Measurements from ENCODE around the gene SLC25A13.
"Not testable (repeated sequence)": the region's sequence is repeated elsewhere in the genome, so short reads cannot be mapped to it uniquely, and the experiment has no call there.

SLC25A13 gene

GRCh38 chr7:96321031-96321657 is 754 bp downstream of the SLC25A13 start:
- peak; percentile 82 for DNase-seq

GRCh38 chr7:96320442-96320841 is 1.5 kb downstream of the SLC25A13 start:
- no peak for DNase-seq

- DNase-seq = no peak
These were observed 2.5 kb downstream of the SLC25A13 start for GRCh38 chr7:96319439-96319838.

- no peak for DNase-seq
These were observed 4.9 kb downstream of the SLC25A13 start for GRCh38 chr7:96316949-96317348.

GRCh38 chr7:96315125-96315512 is 6.8 kb downstream of the SLC25A13 start:
- DNase-seq = no peak

GRCh38 chr7:96314402-96315124 is 7.3 kb downstream of the SLC25A13 start:
- DNase-seq = no peak

- no peak for DNase-seq
These were observed 8.0 kb downstream of the SLC25A13 start for GRCh38 chr7:96313940-96314339.

- DNase-seq = no peak
These were observed 9.4 kb downstream of the SLC25A13 start for GRCh38 chr7:96312502-96312901.

- no peak for DNase-seq
These were observed 9.9 kb downstream of the SLC25A13 start for GRCh38 chr7:96311967-96312366.

GRCh38 chr7:96310110-96310509 is 11.8 kb downstream of the SLC25A13 start:
- DNase-seq = no peak

GRCh38 chr7:96308950-96309263 is 13.0 kb downstream of the SLC25A13 start:
- no peak for DNase-seq

- DNase-seq = no peak
These were observed 13.5 kb downstream of the SLC25A13 start for GRCh38 chr7:96308253-96308949.

- no peak for DNase-seq
These were observed 15.3 kb downstream of the SLC25A13 start for GRCh38 chr7:96306385-96307125.

- DNase-seq = no peak
These were observed 16.0 kb downstream of the SLC25A13 start for GRCh38 chr7:96305915-96306314.

GRCh38 chr7:96304573-96304972 is 17.3 kb downstream of the SLC25A13 start:
- DNase-seq = no peak

- DNase-seq = no peak
These were observed 18.0 kb downstream of the SLC25A13 start for GRCh38 chr7:96303686-96304443.

- no peak for DNase-seq
These were observed 18.7 kb downstream of the SLC25A13 start for GRCh38 chr7:96303105-96303685.

- DNase-seq = no peak
These were observed 20.9 kb downstream of the SLC25A13 start for GRCh38 chr7:96300986-96301385.

- no peak for DNase-seq
These were observed 21.4 kb downstream of the SLC25A13 start for GRCh38 chr7:96300502-96300901.

- no peak for DNase-seq
These were observed 22.4 kb downstream of the SLC25A13 start for GRCh38 chr7:96299496-96299895.

- DNase-seq = no peak
These were observed 24.0 kb downstream of the SLC25A13 start for GRCh38 chr7:96297876-96298275.

- DNase-seq = not testable (repeated sequence)
These were observed 24.5 kb downstream of the SLC25A13 start for GRCh38 chr7:96297446-96297845.

All from NCI-H1694 treated with DMSO at 0.1 percent for 48 hours (cell line).